ENCODE measurements around the gene URB2. TPM values are rescaled to one million over a fixed set of nuclear protein-coding genes. Genes with fewer than 3 reads are reported as not detected.

The URB2 gene
- total and polyA plus RNA-seq, 2 of the 13 experiments (the other 11 are each of a cell fraction or from before 2014, with no cell fraction given): 4.0 to 17.6 TPM

- TF ChIP-seq THAP8 (CRISPR knock-in tag; IDR thresholded peaks at IDR 0.05; ENCODE audit: borderline replicate concordance) (peak; percentile 83), ZNF639 (CRISPR knock-in tag; conservative IDR thresholded peaks at IDR 0.05) (peak; percentile 95), ZBTB38 (CRISPR knock-in tag; IDR thresholded peaks at IDR 0.05) (peak; percentile 77), NFATC3 (CRISPR knock-in tag; IDR thresholded peaks at IDR 0.05) (no peak), ZNF749 (CRISPR knock-in tag; IDR thresholded peaks at IDR 0.05; ENCODE audit: borderline replicate concordance) (no peak; the same call in 1 of the 2 replicates), ZNF234 (CRISPR knock-in tag; conservative IDR thresholded peaks at IDR 0.05) (no peak), DR1 (CRISPR knock-in tag; IDR thresholded peaks at IDR 0.05) (peak; percentile 35; the same call in 1 of the 2 replicates), RBM39 (IDR thresholded peaks at IDR 0.05; ENCODE audit: low read depth, low read length, poor library complexity, severe bottlenecking) (peak; percentile 66), ZNF772 (CRISPR knock-in tag; IDR thresholded peaks at IDR 0.05) (peak; percentile 20; the same call in 1 of the 2 replicates), SP4 (CRISPR knock-in tag; IDR thresholded peaks at IDR 0.05) (peak; percentile 74), POLR2AphosphoS2 (IDR thresholded peaks at IDR 0.05; ENCODE audit: low read depth, low read length) (no peak), RARG (CRISPR knock-in tag; IDR thresholded peaks at IDR 0.05; ENCODE audit: low read depth) (peak; percentile 54; the same call in 1 of the 2 replicates), TEAD3 (CRISPR knock-in tag; optimal IDR thresholded peaks at IDR 0.05; ENCODE audit: borderline replicate concordance) (no peak), FOXA1 (IDR thresholded peaks at IDR 0.05) (no peak), FOXA1 (CRISPR knock-in tag; IDR thresholded peaks at IDR 0.05) (no peak), ZNF512B (CRISPR knock-in tag; IDR thresholded peaks at IDR 0.05; ENCODE audit: borderline replicate concordance) (no peak), IRX3 (CRISPR knock-in tag; IDR thresholded peaks at IDR 0.05; ENCODE audit: borderline replicate concordance, low read depth) (no peak), U2AF2 (IDR thresholded peaks at IDR 0.05; ENCODE audit: low read depth, low read length) (no peak), TBX3 (IDR thresholded peaks at IDR 0.05; ENCODE audit: borderline replicate concordance) (no peak), ZNF501 (CRISPR knock-in tag; IDR thresholded peaks at IDR 0.05) (peak; percentile 90), ARHGAP35 (CRISPR knock-in tag; IDR thresholded peaks at IDR 0.05; ENCODE audit: borderline replicate concordance) (peak; percentile 67; the same call in 1 of the 2 replicates), SOX5 (CRISPR knock-in tag; IDR thresholded peaks at IDR 0.05; ENCODE audit: borderline replicate concordance) (no peak), ZZZ3 (CRISPR knock-in tag; IDR thresholded peaks at IDR 0.05; ENCODE audit: borderline replicate concordance) (0 out of 2 replicates have a peak, but pooled peaks have one; percentile 20), HBP1 (CRISPR knock-in tag; IDR thresholded peaks at IDR 0.05; ENCODE audit: low read depth) (peak; percentile 72; the same call in 1 of the 2 replicates)
These were observed at the start of gene URB2, which contains the start of gene TAF5L (continued) for GRCh38 chr1:229625915-229626831.
